ENCODE data around the gene CKAP4. TPM values are rescaled to one million over a fixed set of nuclear protein-coding genes. Genes with fewer than 3 reads are reported as not detected.

The CKAP4 gene
- total RNA-seq, 1 donor from 2014 or later = 40.2 TPM

- ATAC-seq = peak; percentile 87
- peak; percentile 79 for DNase-seq (ENCODE audit: missing footprints)
- intact Hi-C loops (cut with DNase I) = loop anchor here (2.0 to 5.0 kb wide), 2 partner anchors 86 to 803 kb away; partner anchors contain the start of gene NUAK1
Measured at GRCh38 chr12:106223485-106224354, 24.1 kb downstream of the CKAP4 start.

- intact Hi-C loops (cut with DNase I) = loop anchor here (5.0 kb wide), 1 partner anchor 83 kb away; the partner anchor contains the start of gene NUAK1
- DNase-seq (ENCODE audit: missing footprints) (no peak), ATAC-seq (no peak)
Measured at GRCh38 chr12:106220536-106220935, 27.3 kb downstream of the CKAP4 start.

- ATAC-seq = no peak
- intact Hi-C loops (cut with DNase I) = no loop called here
- no peak for DNase-seq (ENCODE audit: missing footprints)
Measured at GRCh38 chr12:106219043-106219442, 28.8 kb downstream of the CKAP4 start.

GRCh38 chr12:106217706-106218105 is 30.1 kb downstream of the CKAP4 start:
- ATAC-seq (no peak), DNase-seq (ENCODE audit: missing footprints) (no peak)

GRCh38 chr12:106214571-106214970 is 33.2 kb downstream of the CKAP4 start:
- DNase-seq (ENCODE audit: missing footprints) (no peak), ATAC-seq (no peak)
- intact Hi-C loops (cut with DNase I) = no loop called here

More at GRCh38 chr12:106217706-106218105, 30.1 kb downstream of the CKAP4 start:
- intact Hi-C loops (cut with DNase I) = no loop called here

GRCh38 chr12:106213662-106214061 is 34.2 kb downstream of the CKAP4 start:
- no peak for DNase-seq (ENCODE audit: missing footprints)
- ATAC-seq = no peak
- intact Hi-C loops (cut with DNase I) = no loop called here

GRCh38 chr12:106211973-106212372 is 35.8 kb downstream of the CKAP4 start:
- intact Hi-C loops (cut with DNase I) = no loop called here
- no peak for ATAC-seq
- DNase-seq (ENCODE audit: missing footprints) = no peak

GRCh38 chr12:106205208-106206069 is 42.4 kb downstream of the CKAP4 start:
- ATAC-seq = peak; percentile 99
- intact Hi-C loops (cut with DNase I) = loop anchor here (1.0 to 10.0 kb wide), 3 partner anchors 66 to 783 kb away; no protein-coding TSS in a partner anchor
- DNase-seq (ENCODE audit: missing footprints) = peak; percentile 76

GRCh38 chr12:106204312-106204711 is 43.5 kb downstream of the CKAP4 start:
- intact Hi-C loops (cut with DNase I) = loop anchor here (2.0 to 10.0 kb wide), 2 partner anchors 130 to 782 kb away; no protein-coding TSS in a partner anchor
- no peak for DNase-seq (ENCODE audit: missing footprints)
- no peak for ATAC-seq

- intact Hi-C loops (cut with DNase I) = loop anchor here (10.0 kb wide), 1 partner anchor 663 kb away; no protein-coding TSS in a partner anchor
- ATAC-seq (peak; percentile 65), DNase-seq (ENCODE audit: missing footprints) (no peak)
Measured at GRCh38 chr12:106197906-106198623, 49.8 kb downstream of the CKAP4 start.

GRCh38 chr12:106195621-106196027 is 52.2 kb downstream of the CKAP4 start:
- peak; percentile 70 for DNase-seq (ENCODE audit: missing footprints)
- intact Hi-C loops (cut with DNase I) = loop anchor here (10.0 kb wide), 1 partner anchor 661 kb away; no protein-coding TSS in a partner anchor
- ATAC-seq = peak; percentile 91

GRCh38 chr12:106194351-106194750 is 53.5 kb downstream of the CKAP4 start:
- intact Hi-C loops (cut with DNase I) = loop anchor here (10.0 kb wide), 1 partner anchor 660 kb away; no protein-coding TSS in a partner anchor
- DNase-seq (ENCODE audit: missing footprints) = no peak
- ATAC-seq = no peak

- intact Hi-C loops (cut with DNase I) = loop anchor here (10.0 kb wide), 1 partner anchor 659 kb away; no protein-coding TSS in a partner anchor
- DNase-seq (ENCODE audit: missing footprints) = no peak
- no peak for ATAC-seq
Measured at GRCh38 chr12:106193394-106194215, 54.2 kb downstream of the CKAP4 start.

- ATAC-seq = no peak
Measured at GRCh38 chr12:106192659-106193393, 55.0 kb downstream of the CKAP4 start.

GRCh38 chr12:106190581-106190980 is 57.2 kb downstream of the CKAP4 start:
- intact Hi-C loops (cut with DNase I) = loop anchor here (10.0 kb wide), 1 partner anchor 656 kb away; no protein-coding TSS in a partner anchor
- no peak for ATAC-seq
- no peak for DNase-seq (ENCODE audit: missing footprints)

More at GRCh38 chr12:106192659-106193393, 55.0 kb downstream of the CKAP4 start:
- no peak for DNase-seq (ENCODE audit: missing footprints)
- intact Hi-C loops (cut with DNase I) = loop anchor here (10.0 kb wide), 1 partner anchor 658 kb away; no protein-coding TSS in a partner anchor

- DNase-seq (ENCODE audit: missing footprints) = no peak
- intact Hi-C loops (cut with DNase I) = no loop called here
- ATAC-seq = no peak
Measured at GRCh38 chr12:106189341-106189740, 58.5 kb downstream of the CKAP4 start.

- DNase-seq (ENCODE audit: missing footprints) (no peak), ATAC-seq (peak; percentile 5)
- intact Hi-C loops (cut with DNase I) = no loop called here
Measured at GRCh38 chr12:106188256-106188655, 59.6 kb downstream of the CKAP4 start.
